COLO668 (cell line): Measurements from ENCODE around the gene IQCK.

ENCODE experiments used
- DNase-seq: peaks from one replicate; lab custom pipeline; 2025; ENCODE audit not compliant: unreplicated experiment; lab: John Stamatoyannopoulos, UW

The IQCK gene

GRCh38 chr16:19907161-19907992 lies 189.3 kb downstream of the IQCK start:
- peak; percentile 74 for DNase-seq
